Stimulated activated CD8-positive, alpha-beta memory T cell treated with anti-CD3 and anti-CD28 coated beads, Interleukin-15, amount 100 ng/mL, for 1 hour (primary cell): ENCODE results near the gene BLMH.

ENCODE experiments used
- DNase-seq: peaks from one replicate; pipeline ENCODE4 v3.0.0-alpha.2; 2020; ENCODE audit warnings: low read depth

The BLMH gene

DNA sequence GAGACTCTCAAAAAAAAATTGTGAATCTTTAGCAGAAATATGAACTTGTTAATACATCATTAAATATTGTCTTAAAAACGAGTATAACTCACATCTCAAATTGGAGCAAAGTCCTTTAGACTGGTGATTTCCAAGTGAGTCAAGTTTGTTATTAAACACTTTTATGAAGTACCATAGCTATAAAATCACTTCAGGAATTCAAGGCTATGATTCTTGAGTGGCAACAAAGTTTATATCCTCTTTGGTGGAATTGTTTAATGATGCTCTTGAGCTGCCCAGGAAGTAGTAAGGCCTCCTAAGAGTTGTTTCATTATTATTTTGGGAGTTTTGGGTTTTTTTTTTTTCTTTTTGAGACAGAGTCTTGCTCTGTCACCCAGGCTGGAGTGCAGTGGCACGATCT lies 16.7 kb upstream of the BLMH start:
- no peak for DNase-seq

DNA sequence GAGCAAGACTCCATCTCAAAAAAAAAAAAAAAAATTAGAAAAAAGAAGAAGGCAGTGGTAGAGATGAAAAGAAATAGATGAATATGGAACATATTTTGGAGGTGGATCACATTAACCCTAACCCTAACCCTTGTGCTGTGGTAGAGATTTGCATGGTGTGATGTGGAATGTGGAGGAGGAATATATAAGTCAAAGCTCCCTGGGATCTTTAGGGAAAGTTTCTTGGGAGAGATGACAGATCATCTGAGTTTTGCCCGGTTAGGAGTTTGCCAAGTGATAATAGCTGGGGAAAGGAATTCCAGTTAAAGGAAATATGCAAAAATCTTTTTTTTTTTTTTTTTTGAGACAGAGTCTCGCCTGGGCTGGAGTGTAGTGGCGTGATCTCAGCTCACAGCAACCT lies 13.0 kb upstream of the BLMH start:
- DNase-seq: no peak

DNA sequence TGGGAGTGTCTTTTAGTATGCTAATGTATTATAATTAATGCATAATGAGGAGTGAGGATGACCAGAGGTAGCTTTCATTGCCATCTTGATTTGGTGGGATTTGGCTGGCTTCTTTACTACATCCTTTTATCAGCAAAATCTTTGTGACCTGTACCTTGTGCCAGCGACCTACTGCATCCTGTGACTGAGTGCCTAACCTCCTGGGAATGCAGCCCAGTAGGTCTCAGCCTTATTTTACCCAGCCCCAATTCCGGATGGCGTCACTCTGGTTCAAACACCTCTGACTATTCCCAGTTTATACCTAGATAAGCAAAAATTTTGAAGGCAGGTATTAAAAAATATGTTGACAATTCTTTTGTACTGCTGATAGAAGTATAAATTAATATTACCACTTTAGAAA lies 10.5 kb upstream of the BLMH start:
- DNase-seq: no peak

DNA sequence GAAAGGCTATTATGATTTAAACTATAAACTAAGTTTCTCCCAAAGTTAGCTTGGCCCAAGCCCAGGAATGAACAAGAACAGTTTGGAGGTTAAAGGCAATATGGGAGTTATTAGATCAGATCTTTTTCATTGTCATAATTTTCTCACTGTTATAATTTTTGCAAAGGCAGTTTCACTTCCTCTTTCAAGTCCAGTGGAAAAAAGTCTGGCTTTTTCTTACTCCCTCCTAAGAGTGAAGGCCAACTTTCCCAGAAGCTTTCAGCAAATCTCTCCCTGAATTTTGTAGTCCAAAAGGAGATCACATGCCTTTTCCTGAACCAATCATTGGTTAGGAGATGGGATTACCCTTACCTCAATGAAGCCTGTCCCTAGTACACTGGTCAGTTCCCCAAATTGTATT lies 9.1 kb upstream of the BLMH start:
- DNase-seq: no peak

DNA sequence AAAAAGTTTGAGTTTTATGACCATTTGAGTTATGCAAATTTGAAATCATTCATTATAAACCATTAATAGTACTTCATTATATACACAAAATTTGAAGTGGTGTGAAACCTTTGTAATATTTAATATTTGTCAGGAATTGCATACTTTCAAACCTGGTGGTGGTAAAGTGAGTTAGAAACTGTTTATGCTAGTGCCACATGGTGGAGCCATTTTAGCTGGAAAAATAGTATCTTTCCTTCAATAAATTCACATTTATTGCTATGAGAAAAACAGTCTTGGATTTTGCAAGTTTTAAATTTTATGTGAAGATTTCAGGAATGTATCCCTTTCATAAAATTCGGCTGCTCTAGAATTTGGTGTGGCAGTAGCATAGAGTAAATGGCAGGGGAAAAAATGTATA lies 7.3 kb upstream of the BLMH start:
- DNase-seq: no peak

DNA sequence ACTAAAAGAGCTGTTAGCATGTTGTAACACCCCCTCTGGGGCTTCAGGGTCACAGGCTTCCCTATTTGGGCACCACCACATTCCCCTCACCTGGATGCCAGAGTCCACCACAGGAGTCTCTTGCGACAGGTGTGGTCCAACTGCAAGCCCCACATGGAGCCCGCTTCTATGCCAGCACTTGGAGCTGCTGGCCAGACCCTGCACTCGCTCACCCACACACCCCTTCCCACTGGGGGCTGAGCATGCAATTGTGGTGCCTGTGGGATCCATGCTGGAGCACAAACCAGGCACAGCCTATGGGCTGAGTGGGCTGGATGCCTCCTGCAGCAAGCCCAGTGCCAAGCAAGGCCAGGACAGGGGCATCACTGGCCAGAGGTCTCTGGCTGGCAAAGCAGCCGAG lies 6.0 kb upstream of the BLMH start:
- no peak for DNase-seq

DNA sequence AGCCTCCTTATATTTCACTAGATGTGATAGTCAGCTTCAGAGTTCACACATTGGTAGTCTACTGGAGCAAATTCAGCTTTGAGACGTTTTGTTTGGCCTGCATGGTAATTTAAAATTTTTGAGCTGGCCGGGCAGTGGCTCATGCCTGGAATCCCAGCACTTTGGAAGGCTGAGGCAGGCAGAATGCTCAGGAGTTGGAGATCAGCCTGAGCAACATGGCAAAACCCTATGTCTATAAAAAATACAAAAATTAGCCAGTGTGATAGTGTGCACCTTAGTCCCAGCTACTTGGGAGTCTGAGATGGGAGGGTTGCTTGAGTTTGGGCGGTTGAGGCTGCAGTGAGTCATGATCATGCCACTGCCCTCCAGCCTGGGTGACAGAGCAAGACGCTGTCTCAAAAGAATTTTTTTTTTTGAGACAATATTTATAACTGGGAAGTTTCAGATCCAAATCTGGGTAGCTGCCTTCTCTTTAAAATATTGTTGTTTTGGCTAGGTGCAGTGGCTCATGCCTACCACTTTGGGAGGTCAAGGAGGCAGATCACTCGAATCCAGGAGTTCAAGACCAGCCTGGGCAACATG lies 4.8 kb upstream of the BLMH start:
- DNase-seq: no peak

DNA sequence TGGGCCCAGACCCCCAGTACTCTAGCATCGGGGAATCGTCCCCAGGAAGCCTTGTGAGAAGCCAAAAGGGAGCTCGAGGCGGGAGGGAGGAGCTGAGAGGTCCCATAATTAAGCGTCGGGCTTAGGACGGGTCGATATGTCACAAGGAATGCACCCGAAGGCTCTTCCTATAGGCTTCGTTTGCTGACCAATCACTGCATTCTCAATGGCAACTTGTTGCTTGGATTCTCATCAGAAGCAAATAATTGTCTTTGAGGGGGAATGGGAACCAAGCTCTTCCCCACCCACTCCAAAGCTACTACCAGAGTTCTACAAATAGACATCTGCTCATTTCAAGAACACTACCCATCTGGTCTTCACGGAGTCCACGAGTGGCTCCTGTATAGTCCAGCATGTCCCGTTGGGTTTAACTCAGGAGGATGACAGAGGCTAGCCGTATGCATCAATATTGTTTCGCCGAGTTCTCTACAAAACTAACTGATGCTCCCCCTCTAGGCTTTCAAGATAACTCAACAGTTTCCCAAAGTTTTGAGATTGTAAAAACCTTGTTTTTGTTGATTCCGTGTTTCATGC lies 628 bp upstream of the BLMH start:
- DNase-seq: no peak

DNA sequence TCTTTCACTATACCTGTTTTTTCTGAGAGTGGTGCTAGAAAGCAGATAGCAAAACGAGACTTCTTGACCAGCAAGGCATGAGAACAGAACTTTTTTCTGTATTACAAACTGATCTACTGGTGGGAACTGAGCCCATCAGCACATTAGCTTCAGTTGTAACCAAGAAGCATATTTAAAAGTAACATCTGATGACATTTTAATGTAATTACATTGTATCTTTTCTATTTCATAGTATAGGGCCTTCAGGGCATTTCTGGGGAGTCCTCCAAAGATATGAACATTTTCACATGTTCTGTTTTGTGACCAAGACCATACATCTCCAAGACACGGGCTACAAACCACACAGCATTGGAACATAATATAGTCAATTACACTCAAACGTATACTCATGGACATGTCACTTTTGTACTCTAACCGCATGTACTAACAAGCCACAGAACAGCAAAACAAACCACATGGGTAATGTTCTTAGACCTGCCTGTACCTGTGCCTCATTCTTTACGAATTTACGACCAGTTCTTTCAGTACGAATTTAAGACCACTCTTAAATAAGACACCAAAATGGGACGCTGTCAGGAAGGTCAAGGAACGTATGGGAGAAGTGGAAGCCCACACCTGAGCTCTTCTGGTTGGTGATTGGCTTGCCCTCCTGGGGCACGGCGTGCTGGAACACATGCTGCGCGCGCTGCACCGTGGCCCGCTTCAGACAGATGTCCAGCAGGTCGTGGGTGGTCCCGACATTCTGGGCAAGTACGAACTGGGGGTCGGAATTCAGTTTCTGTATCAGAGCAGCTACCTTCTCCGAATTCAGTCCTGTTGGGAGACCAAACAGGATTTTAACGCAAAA lies 825 bp downstream of the BLMH start:
- DNase-seq: peak; percentile 1

DNA sequence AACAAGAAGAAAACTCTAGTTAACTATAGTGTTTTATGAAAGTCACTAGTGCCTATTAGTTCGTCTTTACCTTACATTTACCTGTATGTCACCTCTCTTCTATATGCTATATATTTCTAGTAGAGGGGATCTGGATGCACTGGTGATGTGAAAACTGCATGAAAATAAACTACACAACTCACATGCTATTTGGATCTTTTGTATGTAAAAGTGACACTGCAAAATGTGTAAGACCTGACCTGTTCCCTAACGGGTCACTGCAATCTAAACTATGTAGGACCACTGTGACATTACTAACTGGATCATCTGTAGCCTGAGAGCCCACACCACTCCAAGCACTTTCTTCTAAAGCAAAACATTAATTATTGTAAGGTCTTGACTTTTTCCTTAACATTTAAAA lies 1.7 kb downstream of the BLMH start:
- no peak for DNase-seq

DNA sequence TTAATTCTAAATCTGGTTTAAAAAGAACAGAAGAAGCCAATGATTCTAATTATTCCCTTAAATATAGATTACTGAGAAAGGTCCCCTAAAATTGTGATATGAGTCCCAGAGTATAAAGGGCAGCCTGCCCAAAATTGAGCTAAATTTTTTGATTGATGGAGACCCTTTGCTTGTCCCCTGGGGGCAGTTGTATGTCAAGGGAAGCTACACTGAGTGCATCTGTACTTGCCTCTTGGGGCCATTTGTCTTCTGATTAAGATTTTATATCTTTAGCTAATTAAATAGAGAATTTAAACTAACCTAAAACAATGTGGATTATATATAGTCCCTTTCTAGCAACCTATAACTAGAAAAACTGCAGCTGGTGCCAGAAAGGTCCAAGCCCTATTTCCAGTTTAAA lies 12.6 kb downstream of the BLMH start:
- DNase-seq: no peak

DNA sequence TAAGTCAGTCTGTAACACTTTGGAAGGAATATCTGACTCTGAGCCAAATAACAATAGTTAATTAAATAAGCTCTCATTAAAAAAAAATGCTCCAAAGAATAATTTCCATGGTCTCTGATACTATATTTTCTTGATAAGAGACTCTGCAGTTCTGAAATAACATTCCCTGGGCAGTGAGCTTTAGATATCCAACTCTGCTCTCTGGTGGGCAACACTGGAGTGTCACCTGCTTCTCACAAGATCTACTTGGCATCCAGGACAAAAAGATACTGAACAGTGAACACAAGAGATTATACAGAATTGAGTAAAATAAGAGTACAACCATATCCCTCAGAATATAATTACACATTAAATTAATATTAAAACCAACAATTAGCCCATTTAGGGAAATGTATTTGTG lies 13.7 kb downstream of the BLMH start:
- DNase-seq: no peak

DNA sequence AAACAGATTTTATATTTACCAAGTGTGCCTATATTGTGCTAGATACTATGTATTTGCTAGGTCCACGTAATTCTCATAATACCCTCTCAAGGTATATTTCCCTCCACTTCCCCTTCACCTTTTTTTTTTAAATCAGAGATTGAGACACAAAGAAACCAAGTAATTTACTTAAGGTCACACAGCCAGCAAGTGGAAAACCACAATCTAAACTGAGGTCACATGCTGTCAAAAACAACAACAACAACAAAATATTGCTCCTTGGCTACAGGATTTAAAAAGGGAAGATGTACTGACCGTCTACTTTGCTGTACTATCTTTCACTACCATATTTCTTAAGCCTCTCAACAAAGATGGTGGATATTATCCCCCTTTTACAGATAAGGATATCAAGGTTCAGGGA lies 15.8 kb downstream of the BLMH start:
- DNase-seq: no peak

DNA sequence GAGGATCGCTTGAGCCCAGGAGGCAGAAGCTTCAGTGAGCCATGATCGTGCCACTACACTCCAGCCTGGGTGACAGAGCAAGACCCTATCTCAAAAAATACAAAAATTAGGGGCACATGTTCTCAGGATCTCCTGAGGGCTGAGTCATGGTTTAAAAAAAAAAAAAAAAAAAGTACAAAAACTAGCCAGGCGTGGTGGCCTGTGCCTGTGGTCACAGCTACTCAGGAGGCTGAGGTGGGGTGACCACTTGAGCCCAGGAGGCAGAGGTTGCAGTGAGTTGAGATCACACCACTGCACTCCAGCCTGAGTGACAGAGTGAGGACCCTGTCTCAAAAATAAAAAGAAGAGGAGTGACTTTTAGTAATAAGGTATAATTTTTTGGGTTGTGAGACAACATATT lies 16.9 kb downstream of the BLMH start:
- DNase-seq: no peak

DNA sequence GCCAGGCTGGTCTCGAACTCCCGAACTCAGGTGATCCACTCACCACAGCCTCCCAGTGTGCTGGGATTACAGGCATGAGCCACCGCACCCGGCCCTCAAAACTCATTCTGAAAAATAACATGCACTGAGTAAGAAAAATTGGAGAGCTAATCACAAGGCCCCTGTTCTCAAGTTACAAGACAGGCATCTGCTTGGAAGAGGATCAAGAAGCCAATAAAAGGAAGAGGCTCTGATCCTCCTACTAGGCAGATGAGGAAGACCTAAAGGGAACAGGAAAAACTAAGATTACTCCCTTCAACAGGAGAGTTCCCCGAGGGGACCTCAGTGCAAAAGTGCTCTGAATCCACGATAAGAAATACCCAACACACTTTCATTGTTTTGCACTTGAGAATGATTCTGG lies 18.4 kb downstream of the BLMH start:
- DNase-seq: no peak

DNA sequence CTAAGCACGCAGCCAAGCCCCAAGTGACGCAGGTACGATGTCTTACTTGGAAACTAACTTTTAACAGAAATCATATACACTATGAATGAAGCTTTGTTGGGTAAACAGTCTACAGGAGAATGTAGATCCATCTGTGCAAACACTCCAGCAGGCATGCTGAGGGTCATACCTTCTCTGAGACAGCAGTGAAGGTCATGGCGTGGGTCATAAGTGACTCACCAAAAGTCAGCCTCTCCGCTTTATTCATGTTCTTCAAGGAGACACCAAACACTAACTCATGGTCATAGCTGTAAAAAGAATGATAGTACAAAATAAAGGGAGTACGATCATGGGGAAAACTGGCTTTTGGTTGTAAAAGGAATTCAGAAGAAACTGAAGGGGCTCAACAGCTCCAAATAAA lies 20.6 kb downstream of the BLMH start:
- no peak for DNase-seq

DNA sequence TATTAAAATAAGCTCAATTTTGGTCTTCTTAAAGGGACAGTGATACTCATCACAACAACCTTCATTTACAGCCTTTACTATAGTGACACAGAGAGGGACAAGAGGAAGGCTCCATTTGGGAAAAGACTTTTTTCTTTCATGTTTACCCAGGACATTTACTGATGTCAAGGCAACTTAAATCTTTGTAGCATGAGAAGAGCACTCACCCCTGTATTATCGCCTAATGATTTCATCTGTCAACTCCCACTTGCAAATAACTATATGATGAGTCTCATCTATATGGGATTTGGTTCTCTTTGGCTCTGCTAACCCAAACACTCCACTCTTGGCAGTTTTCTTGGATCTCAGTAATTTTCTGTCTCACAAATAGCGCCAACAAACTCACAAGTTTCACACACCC lies 24.1 kb downstream of the BLMH start:
- no peak for DNase-seq

DNA sequence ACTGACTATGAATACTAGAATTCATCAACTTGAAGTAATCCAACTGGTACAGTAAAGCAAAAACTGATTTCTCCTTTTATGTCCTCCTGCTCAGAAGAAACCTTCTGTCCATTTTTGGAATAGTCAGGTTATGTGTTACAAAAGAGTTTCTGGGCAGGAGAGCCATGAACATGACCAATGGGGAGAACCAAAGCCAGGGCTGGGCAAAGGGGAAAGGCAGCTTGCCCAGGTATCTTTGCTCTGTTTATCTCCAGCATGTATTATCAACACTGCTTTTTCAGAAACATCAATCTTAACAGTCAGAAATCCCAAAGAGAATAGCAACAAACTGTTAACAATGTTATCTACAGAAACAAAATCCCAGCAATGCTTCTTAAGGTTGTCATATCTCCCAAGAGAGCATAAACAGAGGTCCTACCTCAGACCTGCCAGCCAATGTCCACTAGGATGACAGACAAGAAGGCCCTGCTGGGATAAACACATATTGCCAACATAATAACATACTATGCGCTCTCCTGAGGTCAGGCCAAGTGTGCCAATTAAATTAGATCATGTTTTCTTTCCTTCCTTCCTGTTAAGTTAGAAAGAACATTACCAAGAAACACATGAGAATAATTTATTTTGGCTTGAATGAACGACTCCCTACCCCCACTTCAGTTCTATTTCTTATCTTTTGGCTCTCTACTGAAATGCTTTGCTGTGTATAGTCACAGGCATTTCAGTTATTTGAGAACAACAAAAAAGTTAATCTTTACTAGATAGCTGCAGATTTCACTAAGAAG lies 28.0 kb downstream of the BLMH start:
- DNase-seq: no peak

DNA sequence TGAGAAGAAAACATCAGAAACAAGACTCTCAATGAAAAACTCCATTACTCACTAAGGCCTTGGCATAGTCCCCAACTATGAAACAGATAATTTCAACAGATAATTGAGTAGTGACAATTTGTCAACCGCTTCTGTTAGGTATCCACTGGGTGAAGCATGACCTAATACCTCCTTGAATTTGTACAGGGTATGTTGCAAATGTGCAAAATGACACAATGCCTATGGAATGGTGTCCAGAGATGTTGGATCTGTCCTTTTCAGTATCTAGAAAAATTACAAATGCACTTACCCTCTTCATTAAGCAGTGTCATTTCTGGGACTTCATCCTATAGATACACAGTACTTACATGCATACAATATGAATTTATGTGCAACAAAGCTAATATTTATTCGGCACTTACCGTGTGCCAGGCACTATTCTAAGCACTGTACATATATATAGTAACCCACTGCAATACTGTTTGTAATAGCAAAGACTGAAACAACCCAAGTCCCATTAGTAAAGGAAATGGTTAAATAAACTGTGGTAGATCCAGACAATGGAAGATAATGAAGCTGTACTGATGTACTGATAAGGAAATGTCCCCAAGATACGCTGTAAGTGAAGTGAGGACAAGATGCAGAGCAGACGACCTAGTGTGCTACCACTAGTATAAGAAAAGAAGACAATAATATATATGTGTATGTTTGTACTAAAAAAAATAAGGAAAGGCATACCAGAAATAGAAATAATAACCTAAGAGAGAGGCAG lies 34.8 kb downstream of the BLMH start:
- no peak for DNase-seq

DNA sequence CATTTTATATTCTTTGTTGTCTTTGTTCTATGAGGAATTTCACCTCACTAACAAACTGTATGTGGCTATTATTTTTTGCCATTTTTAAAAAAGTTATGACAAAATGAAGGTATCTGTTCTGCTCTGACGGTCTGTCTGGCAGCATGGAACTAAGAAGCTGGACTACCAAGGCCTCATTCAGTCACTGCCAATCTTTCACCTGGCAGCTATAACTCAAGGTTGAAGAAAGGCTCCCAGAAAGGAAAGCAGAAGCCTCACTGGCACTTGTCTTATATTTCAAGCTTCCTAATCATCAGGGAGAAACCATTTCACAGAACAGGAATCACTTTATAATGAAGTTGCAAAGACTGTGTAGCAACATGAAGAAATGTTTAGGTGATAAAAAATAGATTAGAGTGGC lies 37.6 kb downstream of the BLMH start:
- DNase-seq: no peak

DNA sequence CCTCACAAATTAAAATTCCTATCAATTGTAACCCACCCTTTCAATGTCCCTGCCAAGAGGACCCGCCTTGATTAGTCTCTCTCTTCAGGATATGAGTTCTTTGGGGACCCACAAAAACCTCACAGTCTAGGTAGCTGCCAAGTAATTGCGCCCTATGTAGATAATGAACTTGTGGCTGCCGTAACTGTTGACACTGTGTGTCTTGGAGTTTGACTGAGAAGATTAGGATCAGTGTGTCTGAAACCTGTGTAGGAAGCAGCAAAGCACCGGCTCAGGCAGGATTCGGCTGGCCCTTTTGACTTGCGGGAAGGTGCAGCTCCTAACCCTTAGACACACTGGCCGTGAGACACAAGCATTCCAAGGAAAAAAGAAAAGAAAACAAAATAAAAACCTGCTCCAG lies 38.4 kb downstream of the BLMH start:
- DNase-seq: no peak

DNA sequence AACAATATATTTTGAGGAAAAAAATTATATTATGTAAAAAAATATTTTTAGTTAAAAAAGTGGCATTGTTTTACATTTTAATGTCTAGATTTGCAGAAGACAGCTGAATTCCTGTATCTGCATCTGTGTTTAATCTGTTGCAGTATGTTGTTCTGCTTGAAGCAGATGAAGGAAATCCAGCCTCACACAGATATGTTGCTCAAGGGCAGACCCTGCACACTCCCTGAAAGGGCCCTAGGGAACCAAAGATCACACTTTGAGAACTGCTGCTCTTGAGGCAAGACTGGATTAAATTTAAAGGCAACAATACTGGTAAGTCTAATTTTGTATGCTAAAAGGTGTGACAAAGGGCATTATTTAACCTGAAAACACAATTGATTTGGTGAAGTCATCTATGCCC lies 39.8 kb downstream of the BLMH start:
- no peak for DNase-seq
